ENCODE results near the gene SHISA7.

SHISA7 gene

DNA sequence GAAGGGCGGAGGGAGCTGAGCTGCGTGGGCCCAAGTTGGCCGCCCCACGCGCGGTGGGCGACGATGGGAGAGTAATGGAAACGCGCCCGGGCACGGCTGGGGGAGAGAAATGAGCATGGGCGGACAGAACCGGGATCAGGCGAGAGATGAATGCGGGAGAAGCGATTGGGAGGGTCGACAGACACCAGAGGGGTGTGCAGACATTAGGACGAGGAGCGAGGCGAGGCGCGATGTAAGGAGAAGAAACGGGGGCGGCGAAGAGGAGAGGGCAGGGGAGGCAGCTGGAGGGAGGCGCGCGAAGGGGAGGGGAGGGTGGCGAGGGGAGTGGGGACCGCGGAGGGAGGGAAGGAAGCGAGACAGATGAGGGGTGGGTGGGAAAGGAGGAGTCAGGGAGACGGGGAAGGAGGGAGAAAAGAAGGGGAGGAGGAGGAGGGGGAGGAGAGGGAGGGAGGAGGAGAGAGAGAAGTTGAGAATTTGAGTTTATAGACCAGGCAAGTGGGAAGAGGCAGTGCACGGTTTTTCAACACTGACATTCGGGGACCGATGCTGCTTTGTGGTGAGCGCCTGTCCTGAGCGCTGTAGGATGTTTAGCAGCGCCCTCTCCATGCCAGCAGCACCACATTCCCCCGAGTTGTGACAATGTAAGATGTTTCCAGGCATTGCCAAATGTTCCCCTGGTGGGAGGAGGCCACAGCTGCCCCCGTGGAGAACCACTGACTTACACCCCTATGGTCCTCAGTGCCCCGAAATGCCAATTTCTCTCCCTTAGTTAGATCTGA lies at the start of gene SHISA7:
Gene SHISA7, minus strand, starts transcription at position 256 of the 779 bp plus-strand sequence. CDS start 437 bp downstream, outside the sequence.
- DNase-seq: peak; percentile 63

DNA sequence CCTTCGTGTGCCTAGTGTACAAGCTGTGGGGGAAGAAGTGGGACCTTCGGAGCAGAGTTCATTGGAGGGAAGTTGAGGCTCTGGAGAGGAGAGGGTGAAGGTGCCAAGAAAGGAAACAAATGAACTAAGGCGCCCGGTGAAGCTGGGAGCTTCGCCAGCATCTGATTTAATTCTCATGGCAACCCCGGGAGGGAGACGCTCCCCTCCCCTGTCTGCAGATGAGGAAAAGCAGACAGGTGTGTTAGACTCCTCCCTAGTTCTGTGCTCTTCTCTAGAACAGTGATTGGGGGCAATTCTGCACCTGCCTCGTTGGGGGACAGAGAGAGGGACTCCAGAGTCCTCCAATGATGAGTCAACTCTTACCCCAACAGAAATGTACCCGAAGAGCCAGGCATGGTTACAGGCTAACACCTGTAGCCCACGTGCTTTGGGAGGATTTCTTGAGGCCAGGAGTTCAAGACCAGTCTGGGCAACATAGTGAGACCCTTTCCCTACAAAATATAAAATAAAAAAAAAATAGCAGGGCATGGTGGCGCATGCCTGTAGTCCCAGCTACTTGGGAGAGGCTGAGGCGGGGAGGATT lies 49.4 kb upstream of the SHISA7 start:
- peak; percentile 85 for DNase-seq

DNA sequence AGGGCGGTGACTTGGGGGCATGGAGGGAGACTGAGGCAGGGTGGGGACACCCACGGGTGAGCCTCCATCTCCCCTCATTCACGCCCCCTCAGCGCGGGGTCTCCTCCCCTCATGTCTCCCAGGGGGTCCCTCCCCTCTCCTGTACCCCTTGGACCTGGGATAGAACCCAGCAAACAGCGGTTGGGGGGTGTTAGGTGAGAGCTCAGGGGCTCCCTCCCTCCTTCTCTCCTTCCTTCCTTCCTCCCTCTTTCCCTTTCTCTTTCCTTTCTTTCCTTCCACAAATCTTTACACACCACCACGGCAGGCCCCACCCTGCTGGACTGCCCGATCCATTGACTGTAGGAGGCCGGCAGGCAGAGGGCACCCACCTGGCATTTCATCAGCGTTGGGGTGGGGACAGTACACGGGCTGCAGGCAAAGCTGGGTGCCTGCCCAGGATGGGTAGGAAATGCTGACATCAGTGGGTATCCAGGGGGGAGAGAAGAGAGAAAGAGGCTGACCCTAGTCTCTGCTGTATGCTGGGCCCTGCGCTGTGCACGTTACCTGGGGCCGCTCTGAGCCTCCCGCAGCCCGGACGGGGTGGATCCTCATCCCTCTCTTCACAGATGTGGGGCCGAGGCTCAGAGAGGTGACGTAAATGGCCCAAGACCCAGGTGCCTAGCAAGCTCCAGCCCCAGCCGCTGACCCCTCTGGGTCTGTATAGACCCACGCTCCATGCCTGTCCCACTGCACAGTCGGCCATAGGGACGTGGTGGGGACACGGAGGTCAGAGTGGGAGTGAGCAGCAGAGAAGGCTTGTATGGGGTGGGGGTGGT lies 48.7 kb upstream of the SHISA7 start:
- DNase-seq: peak; percentile 88

DNA sequence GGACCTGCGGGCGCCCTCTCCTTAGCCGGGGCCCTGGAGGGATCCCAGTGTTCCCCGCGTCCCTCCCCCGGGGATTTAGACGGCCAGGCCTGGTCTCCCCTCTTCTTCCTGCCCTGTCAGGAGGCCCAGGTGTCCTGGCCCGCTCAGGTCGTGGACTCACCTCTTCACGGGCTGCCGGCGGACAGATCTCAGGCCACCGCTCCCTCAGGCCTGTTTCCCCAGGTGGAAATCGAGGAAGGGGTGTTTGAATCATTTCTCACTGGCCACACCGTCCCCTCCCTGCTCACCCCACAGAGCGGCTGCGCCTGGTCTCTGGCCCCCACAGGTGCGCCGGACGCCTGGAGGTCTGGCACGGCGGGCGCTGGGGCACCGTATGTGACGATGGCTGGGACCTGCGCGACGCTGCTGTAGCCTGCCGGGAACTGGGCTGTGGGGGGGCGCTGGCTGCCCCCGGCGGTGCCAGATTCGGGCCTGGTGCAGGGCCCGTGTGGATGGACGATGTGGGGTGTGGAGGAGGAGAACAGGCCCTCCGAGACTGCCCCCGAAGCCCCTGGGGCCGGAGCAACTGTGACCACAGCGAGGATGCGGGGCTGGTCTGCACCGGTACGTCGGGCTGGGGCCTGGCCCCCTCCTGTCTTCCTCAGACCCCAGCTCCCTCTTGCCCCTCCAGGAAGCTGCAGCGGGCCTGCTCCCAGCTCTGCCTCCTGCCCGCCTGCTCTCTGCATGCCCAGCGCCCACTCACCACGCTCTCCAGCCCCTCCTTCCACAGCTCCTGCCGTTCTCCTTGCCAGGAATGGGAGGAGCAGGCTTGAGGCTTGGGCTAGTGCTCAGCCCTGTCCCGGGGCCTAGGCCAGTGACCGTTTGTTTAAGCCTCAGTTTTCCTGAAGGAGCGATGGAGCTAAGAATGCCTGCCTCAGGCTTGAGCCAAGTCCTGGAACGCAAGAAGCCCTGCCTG lies 47.7 kb upstream of the SHISA7 start:
- DNase-seq: no peak

DNA sequence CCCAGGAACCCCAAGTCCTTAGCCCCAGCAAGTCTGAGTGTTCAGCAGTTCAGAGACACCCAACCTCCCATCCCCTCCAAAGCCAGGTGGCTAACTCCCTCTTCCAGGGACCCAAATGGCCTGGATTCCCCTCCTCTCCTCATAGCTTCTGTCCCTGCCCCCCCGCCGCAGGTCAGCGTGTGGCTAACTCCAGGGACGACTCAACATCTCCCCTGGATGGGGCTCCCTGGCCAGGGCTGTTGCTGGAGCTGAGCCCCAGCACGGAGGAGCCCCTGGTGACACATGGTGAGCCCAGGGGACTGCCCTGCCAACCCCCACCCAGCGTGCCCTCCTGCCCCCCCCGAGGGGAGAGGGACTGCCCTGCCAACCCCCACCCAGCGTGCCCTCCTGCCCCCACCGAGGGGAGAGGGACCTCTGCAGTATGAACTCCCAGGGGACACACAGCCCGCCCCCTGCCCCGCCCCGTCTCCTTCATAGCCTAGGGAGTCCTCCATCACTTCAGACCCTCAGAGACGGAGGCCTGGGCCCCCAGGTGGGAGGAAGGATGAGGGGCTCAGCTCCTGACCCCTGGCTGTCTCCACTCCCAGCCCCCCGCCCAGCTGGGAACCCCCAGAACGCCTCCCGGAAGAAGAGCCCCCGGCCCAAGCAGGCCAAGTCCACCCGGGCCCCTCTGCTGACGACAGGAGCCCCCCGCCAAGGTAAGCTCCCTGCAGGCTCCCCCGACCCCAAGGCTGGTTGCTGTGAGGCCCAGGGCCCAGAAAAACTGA lies 46.8 kb upstream of the SHISA7 start:
- no peak for DNase-seq

DNA sequence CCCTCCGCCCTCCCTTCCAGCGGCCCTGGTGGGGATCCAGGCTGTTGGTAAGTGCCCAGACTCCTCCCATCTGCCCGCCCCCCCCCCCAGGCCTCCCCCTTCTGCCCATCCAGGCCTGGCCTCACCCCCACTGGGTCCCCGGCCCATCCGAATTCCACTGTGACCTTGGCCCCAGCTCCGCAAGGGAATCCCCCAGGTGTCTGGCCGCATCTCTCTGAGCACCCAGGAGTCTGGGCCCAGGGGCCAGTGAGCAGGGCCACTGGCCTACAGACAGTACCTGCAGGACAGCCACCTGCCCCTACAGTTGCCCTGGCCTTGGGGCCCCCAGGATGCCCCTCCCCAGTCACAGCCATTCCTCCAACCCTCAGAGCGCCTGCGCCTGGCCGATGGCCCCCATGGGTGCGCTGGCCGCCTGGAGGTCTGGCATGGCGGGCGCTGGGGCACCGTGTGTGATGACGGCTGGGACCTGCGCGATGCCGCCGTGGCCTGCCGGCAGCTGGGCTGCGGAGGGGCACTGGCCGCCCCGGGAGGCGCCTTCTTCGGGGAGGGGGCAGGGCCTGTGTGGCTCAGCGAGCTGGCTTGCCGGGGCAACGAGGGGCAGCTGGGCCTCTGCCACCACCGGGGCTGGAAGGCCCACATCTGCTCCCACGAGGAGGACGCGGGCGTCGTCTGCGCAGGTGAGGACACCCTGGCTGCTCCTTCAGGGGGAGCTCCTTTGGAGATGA lies 46.0 kb upstream of the SHISA7 start:
- no peak for DNase-seq

DNA sequence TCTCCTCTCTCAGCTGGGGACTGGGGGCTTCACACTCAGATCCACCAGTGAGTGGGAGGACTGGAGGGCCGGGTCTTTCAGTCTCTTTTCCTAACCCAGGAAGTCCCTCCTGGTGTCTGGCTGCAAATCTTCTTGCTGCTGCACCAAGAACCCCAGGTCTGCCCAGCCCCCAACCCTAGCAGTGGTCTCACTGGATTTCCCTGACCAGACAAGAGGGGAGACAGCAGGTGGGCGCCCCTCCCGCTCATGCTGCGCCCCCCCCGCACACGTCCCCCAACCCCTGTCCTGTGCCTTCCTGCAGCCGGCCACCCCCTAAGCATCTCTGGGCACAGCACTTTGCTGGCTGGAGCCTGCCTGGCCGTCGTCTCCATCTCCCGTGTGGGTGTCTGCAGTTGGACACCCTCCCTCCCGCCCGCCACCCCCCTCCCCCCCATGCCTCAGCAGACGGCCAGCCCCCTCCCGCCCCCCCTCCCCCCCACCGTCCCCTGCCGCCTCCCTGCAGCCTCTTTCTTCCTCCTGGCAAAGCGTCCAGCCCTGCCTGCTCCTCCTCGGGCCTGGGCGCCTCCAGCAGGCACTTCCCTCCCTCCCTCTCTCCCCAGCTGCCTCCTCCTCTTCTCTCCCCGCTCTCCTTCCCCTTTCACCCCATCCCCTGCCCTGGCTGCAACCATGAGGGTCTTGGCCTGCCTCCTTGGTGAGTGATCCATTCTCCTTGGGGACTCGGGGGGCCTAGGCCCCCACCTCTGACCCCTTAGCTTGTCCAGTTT lies 45.0 kb upstream of the SHISA7 start, which contains the start of gene SSC5D:
Gene SSC5D, plus strand, starts transcription at position 513 of the 764 bp plus-strand sequence. Its CDS starts 154 bp downstream, at position 667.
- no peak for DNase-seq

DNA sequence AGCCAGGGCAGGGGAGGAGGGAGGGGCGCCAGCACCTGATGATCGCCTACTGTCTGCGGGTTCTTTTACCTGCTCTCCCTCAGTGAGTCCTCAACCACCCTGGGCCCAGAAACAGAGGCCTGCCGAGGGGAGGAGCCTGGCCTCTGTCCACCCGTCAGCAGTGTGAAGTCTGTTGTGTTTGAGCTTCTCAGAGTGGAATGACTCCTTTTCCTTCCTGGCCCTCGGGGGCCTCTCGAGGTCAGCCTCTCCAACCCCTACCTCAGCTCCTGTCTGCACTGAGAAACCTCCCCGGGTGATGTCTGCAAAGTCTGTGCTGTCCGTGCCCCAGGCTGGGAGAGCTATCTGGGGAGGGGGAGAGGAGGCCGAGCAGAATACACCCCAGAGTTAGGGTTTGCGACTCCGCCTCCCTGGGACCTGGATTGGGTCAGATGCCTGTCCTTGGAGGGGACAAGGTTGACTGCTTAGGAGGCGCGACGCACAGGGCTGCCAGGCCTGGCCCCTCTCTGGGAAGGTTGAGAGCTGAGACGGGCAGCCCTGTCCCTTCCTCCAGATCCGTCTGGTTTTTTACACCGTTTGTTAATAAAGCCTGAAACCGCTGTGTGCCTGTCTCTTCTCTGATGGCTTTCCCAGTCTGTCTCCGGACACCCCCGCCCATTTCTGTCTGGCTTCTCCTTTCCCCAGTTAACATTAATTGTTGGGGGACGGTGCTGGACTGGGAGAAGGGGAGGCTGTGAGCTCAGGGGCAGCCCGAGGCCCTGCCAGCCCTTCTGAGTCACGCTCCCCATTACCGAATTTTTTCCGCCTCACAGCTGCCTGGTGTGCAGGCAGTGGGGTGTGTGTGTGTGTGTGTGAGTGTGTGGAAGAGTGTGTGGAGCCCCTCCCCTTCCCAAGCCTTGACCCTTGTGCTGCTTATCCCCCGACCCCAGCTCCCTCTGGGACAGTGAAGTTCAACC lies 44.1 kb upstream of the SHISA7 start:
- no peak for DNase-seq

DNA sequence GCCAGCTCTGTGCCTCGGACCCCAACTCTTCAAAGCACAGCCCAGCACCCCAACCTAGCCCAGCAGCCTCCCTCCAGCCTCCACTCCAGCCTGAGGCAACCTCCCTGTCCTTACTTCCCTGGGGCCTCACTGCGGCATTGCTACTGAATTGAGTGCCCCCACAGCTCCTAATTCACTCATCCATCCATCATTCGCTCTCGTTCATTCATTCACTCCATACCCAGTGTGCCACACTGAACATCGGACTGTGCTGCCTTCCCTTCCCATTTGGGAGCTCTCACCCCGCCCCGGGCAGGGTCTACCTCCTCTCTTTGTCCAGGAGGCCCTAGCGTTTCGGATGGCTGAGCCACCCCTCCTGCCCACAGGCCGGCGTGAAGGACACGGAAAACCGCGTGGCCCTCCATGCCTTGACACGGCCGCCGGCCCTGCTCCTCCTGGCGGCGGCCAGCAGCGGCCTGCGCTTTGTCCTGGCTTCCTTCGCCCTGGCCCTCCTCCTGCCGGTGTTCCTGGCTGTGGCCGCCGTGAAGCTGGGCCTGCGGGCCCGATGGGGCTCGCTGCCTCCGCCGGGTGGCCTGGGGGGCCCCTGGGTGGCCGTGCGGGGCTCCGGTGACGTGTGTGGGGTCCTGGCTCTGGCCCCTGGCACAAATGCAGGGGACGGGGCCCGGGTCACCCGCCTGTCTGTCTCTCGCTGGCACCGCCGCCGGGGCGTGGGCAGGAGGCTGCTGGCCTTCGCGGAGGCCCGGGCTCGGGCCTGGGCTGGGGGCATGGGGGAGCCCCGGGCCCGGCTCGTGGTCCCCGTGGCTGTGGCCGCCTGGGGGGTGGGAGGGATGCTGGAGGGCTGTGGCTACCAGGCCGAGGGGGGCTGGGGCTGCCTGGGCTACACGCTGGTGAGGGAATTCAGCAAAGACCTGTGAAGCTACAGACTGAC lies 43.2 kb upstream of the SHISA7 start:
- DNase-seq: no peak

DNA sequence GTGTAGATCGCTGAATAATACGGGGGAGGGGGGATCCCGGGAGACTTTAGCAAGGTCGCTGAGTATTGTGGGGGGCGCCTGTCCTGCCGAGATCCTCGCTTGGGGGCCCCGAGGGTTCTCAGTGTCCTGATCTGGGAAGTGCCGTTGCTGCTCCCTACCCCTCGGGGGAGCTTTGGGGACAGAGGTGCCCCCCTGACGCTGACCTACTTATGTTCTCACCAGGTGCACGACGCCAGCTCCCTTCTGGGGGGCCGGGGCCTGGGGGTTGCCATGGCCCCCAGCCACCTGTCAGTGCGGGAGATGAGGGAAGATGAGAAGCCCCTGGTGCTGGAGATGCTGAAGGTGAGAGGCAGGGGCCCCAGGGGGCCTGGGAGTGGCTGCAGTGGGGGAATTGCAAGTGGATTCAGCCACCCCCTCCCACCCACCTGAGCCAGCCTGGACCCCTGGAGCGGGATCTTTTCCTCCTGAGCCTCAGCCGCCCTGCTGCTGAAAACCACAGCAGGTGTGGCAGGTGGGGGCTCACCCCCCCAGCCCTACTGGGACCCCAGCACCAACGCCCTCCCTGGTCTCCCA lies 42.4 kb upstream of the SHISA7 start:
- no peak for DNase-seq

DNA sequence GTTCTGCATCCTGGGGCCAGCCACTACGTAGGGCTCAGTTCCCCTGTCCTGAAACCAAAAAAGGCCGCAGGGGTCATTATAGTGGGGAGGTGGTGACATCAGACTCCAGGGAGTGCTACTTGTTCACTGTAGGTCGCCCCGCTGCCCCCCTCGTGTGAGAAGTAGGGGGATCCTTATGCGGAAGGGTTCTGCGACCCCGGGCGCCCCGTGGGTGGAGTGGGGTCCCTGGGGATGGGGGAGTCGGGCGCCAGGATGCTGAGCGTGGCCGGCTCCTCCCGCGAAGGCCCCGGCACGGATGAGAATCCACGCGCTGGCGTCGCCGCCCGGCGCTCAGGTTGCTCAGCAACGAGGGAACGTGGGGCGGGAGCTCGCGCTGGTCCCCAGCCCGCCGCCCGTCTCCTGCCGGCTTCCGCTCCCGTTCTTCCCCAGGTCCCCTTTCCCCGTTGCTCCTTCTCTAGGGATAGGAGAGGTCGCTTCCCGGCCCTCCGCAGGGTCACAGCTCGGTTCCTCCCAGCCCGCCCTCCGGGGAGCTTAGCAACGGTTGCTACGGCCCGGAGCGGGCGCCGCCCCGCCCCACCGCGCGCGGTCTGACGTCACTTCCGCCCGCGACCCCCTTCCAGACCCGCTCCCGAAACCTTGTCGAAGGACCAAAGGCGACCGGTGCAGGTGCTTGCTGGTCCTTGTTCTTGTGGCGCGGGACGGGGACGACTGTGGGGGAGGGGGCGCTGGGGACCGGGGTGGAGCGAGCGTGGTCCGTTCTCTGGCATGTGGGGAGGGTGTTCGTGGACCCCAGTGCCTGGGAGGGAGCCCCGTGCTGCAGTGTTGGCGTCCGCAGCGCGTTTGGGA lies 41.7 kb upstream of the SHISA7 start, which contains the start of gene NAT14:
Gene NAT14, plus strand, starts transcription at position 596 of the 846 bp plus-strand sequence. CDS start 521 bp downstream, outside the sequence.
- DNase-seq: peak; percentile 66

DNA sequence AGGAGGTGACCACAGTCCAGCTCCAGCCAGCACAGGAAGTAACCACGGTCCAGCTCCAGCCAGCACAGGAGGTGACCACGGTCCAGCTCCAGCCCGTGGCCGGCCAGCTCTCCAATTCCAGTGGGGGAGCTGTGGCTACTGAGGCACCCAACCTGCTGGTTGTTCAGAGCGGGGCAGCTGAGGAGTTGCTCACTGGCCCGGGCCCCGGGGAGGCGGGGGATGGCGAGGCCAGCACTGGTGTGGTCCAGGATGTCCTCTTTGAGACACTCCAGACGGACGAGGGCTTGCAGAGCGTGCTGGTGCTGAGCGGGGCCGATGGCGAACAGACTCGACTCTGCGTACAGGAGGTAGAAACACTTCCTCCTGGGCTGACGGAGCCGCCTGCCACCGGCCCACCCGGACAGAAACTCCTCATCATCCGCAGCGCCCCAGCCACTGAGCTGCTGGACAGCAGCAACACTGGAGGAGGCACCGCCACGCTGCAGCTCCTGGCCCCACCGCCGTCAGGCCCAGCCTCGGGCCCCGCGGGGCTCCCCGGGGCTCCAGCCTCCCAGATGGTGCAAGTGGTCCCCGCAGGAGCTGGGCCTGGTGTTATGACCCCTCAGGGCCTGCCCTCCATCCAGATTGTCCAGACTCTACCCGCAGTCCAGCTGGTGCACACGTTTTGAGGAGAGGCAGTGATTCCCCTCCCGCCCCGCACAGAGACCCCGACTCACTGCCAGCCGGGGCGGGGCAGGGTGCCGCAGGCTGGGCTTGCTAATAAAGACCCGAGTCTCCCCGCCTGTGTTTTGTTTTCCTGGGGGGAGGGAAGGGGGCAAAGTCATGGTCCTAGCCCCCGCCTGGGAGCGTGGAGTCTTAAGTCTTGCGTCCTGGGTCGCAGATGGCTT lies 40.8 kb upstream of the SHISA7 start:
- DNase-seq: no peak

DNA sequence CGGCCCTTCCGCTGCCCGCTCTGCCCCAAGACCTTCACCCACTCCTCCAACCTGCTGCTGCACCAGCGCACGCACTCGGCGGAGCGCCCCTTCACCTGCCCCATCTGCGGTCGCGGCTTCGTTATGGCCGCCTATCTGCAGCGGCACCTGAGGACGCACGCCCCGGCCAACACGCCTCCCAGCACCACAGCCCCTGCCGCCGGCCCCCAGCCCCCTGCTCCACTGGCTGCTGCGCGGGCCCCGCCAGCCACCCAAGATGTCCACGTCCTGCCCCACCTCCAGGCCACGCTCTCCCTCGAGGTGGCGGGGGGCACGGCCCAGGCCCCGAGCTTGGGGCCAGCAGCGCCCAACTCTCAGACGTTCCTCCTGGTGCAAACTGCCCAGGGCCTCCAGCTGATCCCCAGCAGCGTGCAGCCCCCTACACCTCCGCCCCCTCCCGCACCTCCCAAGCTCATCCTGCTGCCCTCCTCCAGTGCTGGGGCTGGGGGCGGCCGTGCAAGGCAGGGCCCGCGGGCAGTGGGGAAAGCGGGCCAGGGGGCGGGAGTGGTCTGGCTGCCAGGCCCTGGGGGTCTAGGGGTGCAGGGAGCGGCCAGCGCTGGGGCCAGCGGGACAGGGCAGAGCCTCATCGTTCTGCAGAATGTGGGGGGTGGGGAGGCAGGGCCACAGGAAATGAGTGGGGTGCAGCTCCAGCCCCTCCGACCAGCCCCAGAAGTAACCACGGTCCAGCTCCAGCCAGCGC lies 40.0 kb upstream of the SHISA7 start:
- no peak for DNase-seq
